Small intestine (tissue), 7 donors: ENCODE results near the gene GPR65. TPM values are rescaled to one million over a fixed set of nuclear protein-coding genes. Genes with fewer than 3 reads are reported as not detected.

Experiments
- DNase-seq, 2 donors: peaks; one replicate each; pipeline versions ENCODE4 v3.0.0 to v3.0.0-alpha.2; 2013
- FAIRE-seq: peaks from 2 replicates; lab custom pipeline; 2012; peaks lifted over from hg19 to GRCh38; lab: Jason Lieb, UNC
- H3K27ac ChIP-seq, 3 donors: one replicate each; pipeline ENCODE4 v1.5.1; 2013; ENCODE audit warnings: low read length in 2 of 3, mild to moderate bottlenecking in 2 of 3, control low read depth in 1 of 3, inconsistent platforms in 1 of 3, low read depth in 1 of 3, moderate library complexity in 1 of 3
- H3K27me3 ChIP-seq, 3 donors: one replicate each; pipeline ENCODE4 v1.6.1; 2013; ENCODE audit warnings: low read length in 3 of 3, inconsistent platforms in 1 of 3; ENCODE audit not compliant: control insufficient read depth in 3 of 3, insufficient read depth in 3 of 3
- H3K36me3 ChIP-seq, 3 donors: one replicate each; pipeline ENCODE4 v1.6.1; 2013; ENCODE audit warnings: low read length in 3 of 3, inconsistent platforms in 1 of 3, low read depth in 1 of 3, mild to moderate bottlenecking in 1 of 3, moderate library complexity in 1 of 3; ENCODE audit not compliant: control insufficient read depth in 3 of 3, insufficient read depth in 2 of 3
- H3K4me1 ChIP-seq, 3 donors: one replicate each; pipeline ENCODE4 v1.6.1; 2013; ENCODE audit warnings: low read length in 2 of 3, inconsistent platforms in 1 of 3, low read depth in 1 of 3, mild to moderate bottlenecking in 1 of 3, moderate library complexity in 1 of 3; ENCODE audit not compliant: control insufficient read depth in 3 of 3, insufficient read depth in 2 of 3
- H3K4me3 ChIP-seq, 3 donors: one replicate each; pipeline ENCODE4 v1.5.1; 2013; ENCODE audit warnings: low read length in 3 of 3, control low read depth in 1 of 3, inconsistent platforms in 1 of 3, low read depth in 1 of 3, mild to moderate bottlenecking in 1 of 3, moderate library complexity in 1 of 3
- H3K9me3 ChIP-seq, 2 donors: one replicate each; pipeline ENCODE4 v1.6.1; 2013; ENCODE audit warnings: low read depth in 1 of 2, low read length in 1 of 2; ENCODE audit not compliant: control insufficient read depth in 2 of 2, insufficient read depth in 1 of 2
- WGBS, 3 donors: extraction: QIAGEN DNeasy Blood & Tissue Kit; methylation state at CpG; one replicate each; pipeline ENCODE4 v1.1.7; 2013; 5-methylcytosine and 5-hydroxymethylcytosine counted together
- polyA plus RNA-seq, 4 donors: library from polyadenylated mRNA; stranded (reverse) in 3 of 4; unstranded in 1 of 4; fragments of 200-250 nt in 3 of 4; fragments of 120-200 nt in 1 of 4; gene quantifications; one replicate each; pipeline versions ENCODE4 v1.2.1 to v1.2.3, GENCODE V29; 2013
- donor health status: healthy with polysubstance abuse.
- donor health status: control.
- donor health status: control.
- donor health status: Bipolar disorder and iron deficiency.
- donor health status: healthy.

Gene GPR65
- polyA plus RNA-seq, 4 donors: 0.22 to 1.2 (median 0.92) TPM

DNA sequence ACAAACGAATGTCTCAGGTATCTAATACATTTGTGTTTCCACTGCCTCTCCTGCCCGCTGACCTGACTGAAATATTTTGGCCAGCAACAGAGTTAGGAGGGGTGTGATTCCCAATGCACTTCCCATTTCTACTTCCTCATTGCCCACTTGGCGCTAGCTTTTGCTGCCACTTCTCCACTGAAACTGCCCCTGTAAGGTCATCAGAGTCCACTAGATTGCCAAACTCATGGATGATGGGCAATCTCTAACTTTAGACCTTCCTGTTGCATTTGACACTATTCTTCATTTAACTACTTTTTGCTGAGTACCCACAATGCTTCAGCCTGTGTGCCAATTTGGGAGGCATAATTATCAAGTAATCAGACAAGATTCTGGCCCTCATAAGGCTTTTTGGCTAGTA lies 40.8 kb downstream of the GPR65 start:
- H3K27me3 ChIP-seq: no peaks in the 10 kb centered on the region
- peaks cover 0 to 2% of the 10 kb centered on the region in 2 donors for H3K9me3 ChIP-seq
- FAIRE-seq: no peak
- peaks cover 0 to 28% (median 3%) of the 10 kb centered on the region in 3 donors for H3K4me1 ChIP-seq
- peak in 1 of 2 donors; percentile 38 for DNase-seq
- peak overlapping the region in 2 of 3 donors; percentile 61 to 77 for H3K27ac ChIP-seq
- 61 to 65% (median 63%) methylated on average over 3 of the region's 3 CpGs for WGBS, 3 donors
- H3K4me3 ChIP-seq: no peak overlapping the region
- H3K36me3 ChIP-seq: no peaks in the 10 kb centered on the region

- H3K4me1 ChIP-seq: peaks cover 0 to 23% (median 3%) of the 10 kb centered on the region in 3 donors
- WGBS, 3 donors: 60 to 93% (median 93%) methylated on average over 1 of the region's 1 CpG
- H3K36me3 ChIP-seq: no peaks in the 10 kb centered on the region
- H3K4me3 ChIP-seq: no peak overlapping the region
- DNase-seq (no peak), FAIRE-seq (no peak)
- H3K9me3 ChIP-seq: peaks cover 0 to 2% of the 10 kb centered on the region in 2 donors
- H3K27ac ChIP-seq: no peak overlapping the region
- no peaks in the 10 kb centered on the region for H3K27me3 ChIP-seq
Observed at GRCh38 chr14:88048351-88048750, 43.4 kb downstream of the GPR65 start.

GRCh38 chr14:88049266-88049665 lies 44.3 kb downstream of the GPR65 start:
- Histone ChIP-seq H3K36me3 (no peaks in the 10 kb centered on the region), H3K27me3 (no peaks in the 10 kb centered on the region), H3K27ac (no peak overlapping the region), H3K4me3 (no peak overlapping the region), H3K9me3 (peaks cover 0 to 2% of the 10 kb centered on the region in 2 donors), H3K4me1 (peaks cover 0 to 18% (median 3%) of the 10 kb centered on the region in 3 donors)
- no peak for FAIRE-seq
- DNase-seq: no peak
- 78 to 93% (median 92%) methylated on average over 1 of the region's 1 CpG for WGBS, 3 donors

DNA sequence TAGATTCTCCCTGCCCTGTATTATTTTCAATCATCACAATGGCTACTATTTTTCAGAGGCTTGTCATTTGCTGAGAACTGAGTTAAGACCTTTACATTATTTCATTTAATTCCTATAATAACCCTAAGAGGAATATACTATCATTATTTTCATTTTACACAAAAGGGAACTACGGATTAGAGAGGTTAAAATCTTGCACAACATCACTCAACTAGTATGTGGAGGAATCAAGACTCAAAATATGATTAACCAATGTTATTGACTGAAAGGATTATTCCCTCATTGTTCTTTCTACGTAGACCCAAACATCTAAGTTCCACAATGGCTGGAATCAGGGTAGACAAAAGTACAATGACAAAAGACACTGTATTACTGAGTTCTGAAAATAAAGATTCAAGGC lies 45.0 kb downstream of the GPR65 start:
- Histone ChIP-seq H3K9me3 (peaks cover 0 to 2% of the 10 kb centered on the region in 2 donors), H3K27me3 (no peaks in the 10 kb centered on the region), H3K36me3 (no peaks in the 10 kb centered on the region), H3K4me3 (no peak overlapping the region), H3K27ac (no peak overlapping the region), H3K4me1 (peaks cover 0 to 14% (median 3%) of the 10 kb centered on the region in 3 donors)
- FAIRE-seq (no peak), DNase-seq (no peak)
- 69 to 87% (median 82%) methylated on average over 2 of the region's 2 CpGs for WGBS, 3 donors

DNA sequence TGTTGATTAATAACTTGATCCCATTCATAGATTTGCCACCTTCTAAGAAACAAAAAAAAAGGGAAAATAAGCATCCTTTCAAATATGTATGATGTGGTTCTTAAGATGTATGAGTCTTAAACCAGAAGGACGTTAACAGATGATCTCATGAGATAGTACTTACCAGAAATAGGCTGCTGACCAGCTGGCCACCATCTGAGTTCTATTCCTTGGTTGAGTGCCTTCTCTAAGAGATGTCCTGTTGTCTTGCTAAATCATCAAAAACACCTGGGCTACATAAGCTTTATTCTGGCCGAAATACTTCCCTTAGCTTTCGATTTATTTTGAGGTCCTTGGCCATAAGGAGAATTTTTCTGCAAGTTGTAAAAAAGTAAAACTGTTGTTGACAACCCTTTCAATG lies 55.6 kb downstream of the GPR65 start:
- WGBS, 3 donors: 85 to 90% (median 90%) methylated on average over 3 of the region's 3 CpGs
- Histone ChIP-seq H3K9me3 (peaks cover 0 to 9% of the 10 kb centered on the region in 2 donors), H3K36me3 (no peaks in the 10 kb centered on the region), H3K4me3 (no peak overlapping the region), H3K4me1 (peaks cover 0 to 8% (median 3%) of the 10 kb centered on the region in 3 donors), H3K27ac (no peak overlapping the region), H3K27me3 (no peaks in the 10 kb centered on the region)
- no peak for DNase-seq
- no peak for FAIRE-seq

DNA sequence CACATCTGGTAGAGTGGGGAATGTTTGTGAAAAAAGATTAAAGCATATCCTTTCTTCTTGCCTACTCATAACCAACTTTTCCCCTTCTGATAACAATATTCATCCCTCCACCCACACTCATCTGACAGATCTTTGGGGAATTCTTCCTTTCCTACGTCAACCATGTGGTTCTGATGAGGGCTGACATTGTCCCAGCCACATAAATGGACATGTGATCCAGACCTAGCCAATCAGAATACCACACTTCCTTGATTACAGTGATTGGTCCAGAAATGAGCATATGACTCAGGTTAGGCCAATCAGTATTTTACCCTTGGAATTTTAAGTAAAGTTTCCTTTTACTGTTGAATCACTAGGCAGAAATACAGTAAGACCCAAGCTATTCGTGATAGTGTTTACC lies 58.9 kb downstream of the GPR65 start:
- H3K4me3 ChIP-seq: no peak overlapping the region
- FAIRE-seq (no peak), DNase-seq (no peak)
- H3K27ac ChIP-seq: peak overlapping the region in 1 of 3 donors; percentile 65
- H3K36me3 ChIP-seq: no peaks in the 10 kb centered on the region
- H3K4me1 ChIP-seq: peaks cover 0 to 9% (median 3%) of the 10 kb centered on the region in 3 donors
- peaks cover 0 to 6% of the 10 kb centered on the region in 2 donors for H3K9me3 ChIP-seq
- no peaks in the 10 kb centered on the region for H3K27me3 ChIP-seq
- WGBS, 3 donors: 75 to 88% (median 88%) methylated on average over 2 of the region's 2 CpGs

Other genes starting within 250 kb of the GPR65 start
- gene GALC, start 12.0 kb upstream of the GPR65 start, polyA plus RNA-seq: 100 to 1,000 TPM in 1 of 4 donors, 10 to 100 TPM in 3; 15.7 to 116 (median 22.4) TPM